GM20431 (cell line): Measurements from ENCODE around the gene IRF7.
"Not testable (repeated sequence)": the region's sequence is repeated elsewhere in the genome, so short reads cannot be mapped to it uniquely, and the experiment has no call there.

Source experiments
- in situ Hi-C: fragments of 300-500 bp; cut with MseI, MboI; formaldehyde crosslinking; loops from one replicate; pipeline ENCODE4 v1.15.0; 2020; ENCODE audit warnings: low sequenced_read_pairs; ENCODE audit not compliant: unreplicated experiment

IRF7 gene

GRCh38 chr11:587546-587945, 28.2 kb downstream of the IRF7 start:
- in situ Hi-C loops, result no loop called here

- in situ Hi-C loops, result no loop called here
These were observed 29.1 kb downstream of the IRF7 start for GRCh38 chr11:586376-587316.

- in situ Hi-C loops, result no loop called here
These were observed 31.5 kb downstream of the IRF7 start for GRCh38 chr11:584287-584686.

- in situ Hi-C loops, result no loop called here
These were observed 34.0 kb downstream of the IRF7 start for GRCh38 chr11:581752-582151.

GRCh38 chr11:581342-581741, 34.4 kb downstream of the IRF7 start:
- in situ Hi-C loops, result no loop called here

GRCh38 chr11:579830-580601, 35.7 kb downstream of the IRF7 start:
- in situ Hi-C loops, result no loop called here

GRCh38 chr11:578276-579035, 37.3 kb downstream of the IRF7 start:
- in situ Hi-C loops, result no loop called here

- in situ Hi-C loops, result no loop called here
These were observed 38.2 kb downstream of the IRF7 start for GRCh38 chr11:577611-577894.

- in situ Hi-C loops, result no loop called here
These were observed 38.7 kb downstream of the IRF7 start for GRCh38 chr11:576811-577610.

- in situ Hi-C loops, result no loop called here
These were observed 39.6 kb downstream of the IRF7 start, which contains the start of gene PHRF1 for GRCh38 chr11:575996-576768. PHRF1 (plus strand) TSS chr11:576470; CDS start chr11:581513, 5,043 bp downstream.

GRCh38 chr11:575313-575995, 40.3 kb downstream of the IRF7 start:
- in situ Hi-C loops, result no loop called here

- in situ Hi-C loops, result no loop called here
These were observed 41.0 kb downstream of the IRF7 start for GRCh38 chr11:574632-575312.

GRCh38 chr11:574031-574570, 41.6 kb downstream of the IRF7 start:
- in situ Hi-C loops, result not testable (repeated sequence)

GRCh38 chr11:573146-573759, 42.5 kb downstream of the IRF7 start:
- in situ Hi-C loops, result no loop called here

- in situ Hi-C loops, result no loop called here
These were observed 44.0 kb downstream of the IRF7 start for GRCh38 chr11:571802-572185.

- in situ Hi-C loops, result no loop called here
These were observed 46.4 kb downstream of the IRF7 start for GRCh38 chr11:569158-569885.
